Measurements from ENCODE around the gene ZSWIM9.

Gene ZSWIM9

DNA sequence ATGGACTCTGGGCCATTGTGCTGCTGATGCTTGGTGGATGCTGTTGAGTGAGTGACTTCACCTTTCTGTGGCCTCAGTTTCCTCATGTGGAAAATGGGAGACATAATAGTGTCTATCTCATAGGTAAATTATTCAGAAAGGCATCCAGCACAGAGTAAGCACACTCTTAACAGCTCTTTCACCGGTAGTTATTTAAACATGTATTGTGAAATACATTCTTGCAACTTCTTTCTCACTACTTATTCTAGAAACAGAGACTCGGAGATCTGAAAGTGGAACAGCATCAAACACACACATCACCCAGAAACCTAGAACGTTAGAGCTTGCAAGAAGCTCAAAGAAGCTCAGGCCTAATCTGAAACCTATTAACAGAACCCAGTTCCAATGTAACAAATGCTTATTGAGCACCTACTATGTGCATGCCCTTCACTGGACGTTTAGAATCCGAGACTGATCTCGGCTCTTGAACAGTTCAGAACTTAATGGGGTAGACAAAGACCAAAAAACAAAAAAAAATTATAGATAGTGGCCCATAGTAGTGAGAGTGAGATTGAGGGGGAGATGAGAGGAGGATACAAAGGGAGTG lies 4.1 kb downstream of the ZSWIM9 start:
- DNase-seq: no peak

DNA sequence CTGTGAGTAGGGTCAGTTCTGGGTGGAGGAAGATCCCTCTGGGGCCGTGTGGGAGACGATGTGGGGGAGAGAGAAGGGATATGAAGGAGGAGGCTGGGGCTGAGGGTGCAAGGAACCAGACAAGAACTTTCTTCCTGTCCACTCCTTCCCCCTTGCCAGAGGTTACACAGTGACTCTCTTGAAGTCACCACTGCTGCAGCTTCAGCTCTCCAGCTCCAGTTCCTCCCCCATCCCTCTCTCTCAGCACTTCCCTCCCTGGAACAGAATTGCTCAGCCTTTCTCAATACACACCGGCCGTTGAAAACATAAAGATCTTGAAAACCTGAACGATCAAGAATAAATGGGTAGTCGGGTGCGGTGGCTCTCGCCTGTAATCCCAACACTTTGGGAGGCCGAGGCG lies 5.1 kb downstream of the ZSWIM9 start:
- DNase-seq: no peak

DNA sequence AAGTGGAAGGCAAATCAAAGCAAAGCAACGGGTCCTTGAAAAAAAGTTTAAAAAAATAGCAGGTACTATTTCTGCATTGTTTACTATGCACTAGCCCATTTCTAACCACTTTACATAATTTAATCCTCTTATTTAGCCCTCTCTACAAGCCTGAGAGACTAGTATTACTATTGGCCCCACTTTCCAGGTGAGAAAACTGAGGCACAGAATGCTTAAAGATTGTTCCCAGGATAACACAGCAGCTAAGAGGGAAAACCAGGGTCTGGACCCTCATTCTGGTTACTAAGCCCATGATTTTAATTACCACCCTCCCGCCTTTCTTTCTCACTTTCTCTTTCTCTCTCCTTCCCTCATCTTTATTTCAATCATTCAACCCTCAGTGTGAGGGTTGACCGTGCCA lies 5.7 kb downstream of the ZSWIM9 start:
- no peak for DNase-seq

DNA sequence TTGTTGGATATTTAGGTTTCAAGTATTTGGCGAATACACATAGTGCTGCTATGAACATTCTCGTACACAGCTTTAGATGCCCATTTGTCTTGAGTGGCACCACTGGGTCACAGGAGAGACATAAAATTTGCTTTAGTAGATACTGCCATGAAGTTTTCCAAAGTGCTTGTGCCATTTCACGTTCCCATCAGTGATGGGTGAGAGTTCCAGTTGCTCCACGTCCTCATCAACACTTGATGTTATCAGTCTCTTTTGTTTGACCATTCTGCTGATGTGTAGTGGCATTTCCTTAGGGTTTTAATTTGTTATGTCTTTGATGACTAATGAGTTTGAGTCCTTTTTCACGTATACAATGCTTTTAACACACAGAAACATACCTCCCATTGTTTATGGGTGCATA lies 11.0 kb downstream of the ZSWIM9 start:
- DNase-seq: no peak

DNA sequence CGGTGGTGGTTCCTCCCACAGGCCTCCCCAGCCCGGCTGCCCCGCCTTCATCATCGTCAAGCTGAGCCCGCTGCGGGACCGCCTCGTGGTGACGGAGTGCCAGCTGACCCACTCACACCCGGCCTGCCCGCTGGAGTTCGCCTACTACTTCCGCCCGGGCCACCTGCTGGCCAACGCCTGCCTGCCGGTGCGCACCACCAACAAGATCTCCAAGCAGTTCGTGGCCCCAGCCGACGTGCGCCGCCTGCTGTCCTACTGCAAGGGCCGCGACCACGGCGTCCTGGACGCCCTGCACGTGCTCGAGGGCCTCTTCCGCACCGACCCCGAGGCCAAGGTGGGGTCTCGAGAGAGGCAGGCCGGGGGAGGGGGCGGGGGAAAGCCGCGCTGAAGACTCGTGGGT lies 12.0 kb downstream of the ZSWIM9 start:
- DNase-seq: no peak

DNA sequence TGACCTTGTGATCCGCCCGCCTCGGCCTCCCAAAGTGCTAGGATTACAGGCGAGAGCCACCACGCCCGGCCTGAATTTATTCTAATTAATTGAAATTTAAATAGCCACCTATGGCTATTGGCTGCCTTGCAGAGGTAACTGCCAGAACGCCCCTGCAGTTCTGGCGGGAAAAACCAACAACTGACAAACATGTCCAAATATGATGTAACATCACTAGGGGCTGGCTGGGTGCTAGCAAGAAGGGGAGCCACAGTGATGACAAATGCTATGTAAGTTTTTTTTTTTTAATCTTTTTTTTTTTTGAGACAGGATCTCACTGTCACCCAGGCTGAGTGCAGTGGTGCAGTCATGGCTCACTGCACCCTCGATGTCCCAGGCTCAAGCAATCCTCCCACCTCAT lies 12.9 kb downstream of the ZSWIM9 start:
- no peak for DNase-seq

DNA sequence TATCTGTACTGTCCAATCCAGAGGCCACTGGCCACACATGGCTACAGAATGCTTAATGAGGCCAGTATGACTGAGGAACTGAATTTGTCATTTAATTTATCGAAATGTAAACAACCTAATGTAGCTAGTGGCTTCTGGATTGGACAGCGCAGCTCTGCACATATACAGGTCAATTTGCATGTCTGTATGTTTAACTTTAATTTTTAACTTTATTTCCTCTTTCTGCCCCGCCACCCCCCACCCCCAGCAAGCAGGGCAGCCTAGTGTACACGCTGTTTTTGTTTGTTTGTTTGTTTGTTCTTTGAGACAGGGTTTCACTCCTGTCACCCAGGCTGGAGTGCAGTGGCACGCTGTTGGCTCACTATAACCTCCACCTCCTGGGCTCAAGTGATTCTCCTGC lies 15.5 kb downstream of the ZSWIM9 start:
- DNase-seq: no peak

DNA sequence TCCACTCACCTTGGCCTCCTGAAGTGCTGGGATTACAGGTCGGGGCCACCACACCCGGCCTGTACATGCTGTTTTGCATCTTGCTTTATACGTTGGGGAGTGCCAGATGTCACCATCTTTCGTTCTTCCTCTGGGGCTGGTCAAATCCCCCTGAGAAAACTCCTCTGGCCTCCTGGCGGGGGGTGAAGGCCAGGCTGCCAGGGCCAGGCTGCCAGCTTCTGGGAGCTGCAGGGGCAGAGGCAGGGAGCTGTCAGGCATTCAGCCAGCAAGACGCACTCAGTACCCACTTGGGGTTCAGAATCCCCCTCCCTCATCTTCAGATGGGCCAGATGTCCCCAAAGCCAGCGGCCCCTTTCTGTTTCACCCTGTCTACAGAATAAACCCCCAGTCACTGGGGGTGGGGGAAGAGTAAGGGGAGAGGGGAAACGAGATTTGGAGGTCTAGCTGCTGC lies 16.1 kb downstream of the ZSWIM9 start:
- DNase-seq: no peak

DNA sequence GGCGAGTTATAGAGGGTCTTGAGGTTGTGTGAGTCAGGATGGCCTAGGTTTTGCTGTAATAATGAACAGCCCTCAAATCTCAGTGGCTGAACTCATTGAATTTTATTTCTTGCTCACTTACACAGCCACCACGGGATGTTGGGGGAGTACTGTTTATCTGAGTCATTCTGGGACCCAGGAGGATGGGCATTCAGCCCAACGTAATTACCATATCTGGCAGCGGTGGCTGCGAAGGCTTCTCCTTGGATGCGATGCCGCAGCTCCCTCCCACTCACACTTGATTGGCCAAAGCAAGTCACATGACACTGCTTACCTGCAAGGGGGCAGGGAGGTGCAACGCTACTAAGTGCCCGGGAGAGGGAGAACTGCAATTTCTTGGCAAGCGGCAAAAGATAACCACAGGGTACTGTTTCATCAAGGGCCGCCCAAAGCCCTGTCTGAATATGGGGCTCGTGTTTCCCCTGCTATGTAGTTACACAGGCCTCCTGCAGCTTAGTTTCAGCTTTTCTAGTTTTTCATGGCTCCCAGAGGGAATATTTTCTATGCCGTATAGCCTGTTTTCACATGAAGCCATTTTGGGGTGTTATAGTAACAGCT lies 19.9 kb downstream of the ZSWIM9 start:
- peak in 44 of 56 donors; percentile 5 to 75 (median 27) for DNase-seq

DNA sequence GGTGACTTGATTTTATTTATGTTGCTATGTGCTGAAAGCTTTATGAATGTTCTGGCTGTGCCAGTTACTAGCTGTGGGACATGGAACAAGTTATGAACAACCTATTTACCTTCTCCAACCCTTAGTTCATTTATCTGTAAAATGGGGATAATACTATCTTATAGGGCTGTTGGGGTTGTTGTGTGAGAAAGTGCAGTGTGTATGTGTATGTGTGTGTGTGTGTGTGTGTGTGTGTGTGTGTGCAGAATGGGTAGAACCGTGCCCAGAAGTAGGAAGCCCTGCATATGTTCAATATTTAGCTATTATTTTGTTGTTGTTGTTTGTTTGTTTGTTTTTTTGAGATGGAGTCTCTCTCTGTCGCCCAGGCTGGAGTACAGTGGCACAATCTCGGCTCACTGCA lies 20.4 kb downstream of the ZSWIM9 start:
- DNase-seq: no peak

DNA sequence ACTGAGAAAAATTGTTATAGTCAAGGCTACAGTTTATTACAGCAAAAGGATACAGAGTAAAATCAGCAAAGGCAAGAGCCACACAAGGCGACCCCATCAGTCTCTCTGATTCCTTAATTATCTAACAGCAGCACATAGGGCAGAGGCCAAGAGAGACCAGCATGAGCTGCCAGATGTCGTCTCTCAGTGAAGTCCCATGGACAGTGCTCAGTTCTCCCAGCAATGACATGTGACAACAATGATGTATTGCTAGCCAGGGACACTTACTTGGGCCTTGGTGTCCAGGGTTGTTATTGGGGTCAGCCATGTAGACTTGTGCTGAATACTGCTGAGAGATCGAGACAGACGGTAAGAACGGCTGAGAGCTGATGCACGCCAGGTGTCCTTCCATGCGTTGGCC lies 22.3 kb downstream of the ZSWIM9 start:
- peak in 4 of 56 donors; percentile 3 to 12 (median 6) for DNase-seq

DNA sequence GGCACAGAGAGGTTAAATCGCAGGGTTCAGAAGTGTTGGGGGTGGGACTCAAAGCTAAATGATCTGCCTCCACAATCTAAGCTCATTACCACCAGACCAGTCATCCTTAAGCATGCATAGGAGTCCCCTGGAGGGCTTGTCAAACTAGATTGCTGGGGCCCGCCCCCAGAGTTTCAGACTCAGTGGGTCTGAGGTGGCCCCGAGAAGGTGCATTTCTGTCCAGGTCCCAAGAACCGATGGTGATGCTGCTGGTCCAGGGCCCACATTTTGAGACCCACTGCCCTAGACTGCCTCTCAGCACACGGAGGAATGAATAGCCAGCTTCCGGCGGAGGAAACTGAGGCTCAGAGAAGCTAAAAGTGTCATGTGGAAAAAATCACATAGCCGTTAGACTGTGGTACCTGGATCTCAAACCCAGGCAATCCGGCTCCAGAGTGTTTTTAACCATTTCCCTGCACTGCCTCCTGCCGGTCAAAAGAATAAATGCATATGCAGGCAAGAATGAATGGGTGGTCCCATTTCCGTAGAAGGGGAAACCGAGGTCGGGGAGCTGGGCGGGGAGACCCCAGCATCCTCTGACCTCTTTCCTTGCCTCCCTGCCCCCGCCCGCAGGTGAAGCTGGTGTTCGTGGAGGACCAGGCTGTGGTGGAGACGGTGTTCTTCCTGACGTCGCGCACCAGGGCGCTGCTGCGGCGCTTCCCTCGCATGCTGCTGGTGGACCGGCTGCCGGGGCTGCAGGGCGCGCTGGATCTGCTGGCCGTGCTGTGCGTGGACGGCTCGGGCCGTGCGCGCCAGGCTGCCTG lies 23.8 kb downstream of the ZSWIM9 start:
- no peak for DNase-seq

DNA sequence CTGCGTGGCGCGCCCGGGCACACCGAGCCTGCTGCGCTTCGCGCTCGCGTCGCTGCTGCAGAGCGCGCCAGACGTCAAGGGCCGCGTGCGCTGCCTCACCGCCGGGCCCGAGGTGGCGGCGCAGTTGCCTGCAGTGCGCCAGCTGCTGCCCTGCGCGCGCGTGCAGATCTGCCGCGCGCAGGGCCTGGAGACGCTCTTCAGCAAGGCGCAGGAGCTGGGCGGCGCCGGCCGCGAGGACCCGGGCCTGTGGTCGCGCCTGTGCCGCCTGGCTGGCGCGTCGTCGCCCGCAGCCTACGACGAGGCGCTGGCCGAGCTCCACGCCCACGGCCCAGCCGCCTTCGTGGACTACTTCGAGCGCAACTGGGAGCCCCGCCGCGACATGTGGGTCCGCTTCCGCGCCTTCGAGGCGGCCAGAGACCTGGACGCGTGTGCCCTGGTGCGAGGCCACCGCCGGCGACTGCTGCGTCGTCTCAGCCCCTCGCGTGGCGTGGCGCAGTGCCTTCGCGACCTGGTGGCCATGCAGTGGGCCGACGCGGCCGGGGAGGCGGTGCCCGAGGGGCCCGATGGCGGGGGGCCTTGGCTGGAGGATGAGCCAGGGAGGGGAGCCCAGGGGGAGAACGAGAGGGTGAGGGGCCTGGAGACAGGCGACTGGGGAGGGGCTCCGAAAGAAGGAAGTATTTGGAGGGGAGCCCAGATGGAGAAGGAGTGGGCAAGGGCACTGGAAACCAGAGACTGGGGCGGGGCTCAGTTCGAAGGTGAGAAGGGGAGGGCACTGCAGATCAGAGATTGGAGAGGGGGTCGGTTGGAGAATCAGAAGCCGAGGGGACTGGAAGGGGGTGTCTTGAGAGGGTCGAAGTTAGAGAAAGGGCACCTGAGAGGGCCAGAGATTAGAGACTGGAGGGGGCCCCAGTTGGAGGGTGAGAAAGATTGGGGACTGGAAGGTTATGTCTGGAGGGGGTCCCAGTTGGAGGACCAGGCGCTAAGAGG lies 24.7 kb downstream of the ZSWIM9 start:
- DNase-seq: no peak

DNA sequence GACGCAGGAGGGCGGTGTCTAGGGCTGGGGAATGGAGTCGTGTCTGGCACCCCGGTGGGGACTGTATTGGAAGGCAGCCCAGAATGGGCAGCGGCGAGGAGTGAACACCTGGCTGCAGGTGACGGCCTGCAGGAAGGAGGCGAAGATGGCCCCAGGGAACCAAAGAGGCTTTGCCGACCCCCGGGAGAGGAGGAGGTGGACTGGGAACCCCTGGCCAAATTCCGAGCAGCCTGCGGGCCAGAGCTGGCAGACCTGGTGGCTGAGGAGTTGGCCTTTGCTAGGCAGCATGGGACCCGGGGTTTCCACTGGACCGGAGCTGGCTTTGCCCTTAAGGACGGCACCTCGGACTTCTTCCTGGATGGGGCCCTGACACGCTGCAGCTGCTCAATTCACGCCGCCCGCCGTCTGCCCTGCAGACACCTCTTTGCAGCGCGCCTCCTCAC lies 25.9 kb downstream of the ZSWIM9 start:
- DNase-seq: no peak

DNA sequence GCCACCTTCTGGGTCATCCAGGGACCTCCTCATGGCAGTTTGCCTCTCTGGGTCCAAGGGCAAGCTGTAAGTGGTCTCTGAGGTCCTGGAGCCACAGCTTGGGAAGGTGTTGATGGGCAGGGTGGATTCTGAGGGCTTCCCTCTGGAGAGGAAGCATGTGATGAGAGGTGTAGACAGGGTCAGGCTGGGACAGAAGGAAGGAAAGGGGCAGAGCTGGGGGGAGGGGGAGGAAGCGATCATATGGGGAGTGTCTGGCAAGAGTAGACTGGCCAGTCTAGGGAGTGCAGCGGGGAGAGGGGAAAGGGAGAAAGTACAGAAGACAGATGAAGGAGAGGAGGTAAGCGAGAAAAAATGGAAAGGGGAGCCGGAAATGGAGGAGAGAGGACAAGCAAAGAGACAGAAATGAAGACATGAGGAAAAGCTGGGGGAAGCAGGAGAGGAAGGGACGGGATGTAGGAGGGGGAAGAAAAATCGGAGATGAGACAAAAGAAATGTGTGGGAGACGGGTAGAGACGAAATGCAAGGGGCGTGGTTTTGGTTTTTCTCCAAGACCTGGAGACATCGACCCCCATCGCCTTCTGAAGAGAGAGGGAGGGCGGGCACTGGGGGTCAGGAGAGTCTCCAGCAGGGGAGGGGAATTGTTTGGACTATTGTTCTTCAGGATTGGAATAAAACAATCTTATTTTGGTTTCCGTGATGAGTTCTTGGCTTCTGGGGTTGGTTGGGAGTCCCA lies 26.6 kb downstream of the ZSWIM9 start:
- no peak for DNase-seq

DNA sequence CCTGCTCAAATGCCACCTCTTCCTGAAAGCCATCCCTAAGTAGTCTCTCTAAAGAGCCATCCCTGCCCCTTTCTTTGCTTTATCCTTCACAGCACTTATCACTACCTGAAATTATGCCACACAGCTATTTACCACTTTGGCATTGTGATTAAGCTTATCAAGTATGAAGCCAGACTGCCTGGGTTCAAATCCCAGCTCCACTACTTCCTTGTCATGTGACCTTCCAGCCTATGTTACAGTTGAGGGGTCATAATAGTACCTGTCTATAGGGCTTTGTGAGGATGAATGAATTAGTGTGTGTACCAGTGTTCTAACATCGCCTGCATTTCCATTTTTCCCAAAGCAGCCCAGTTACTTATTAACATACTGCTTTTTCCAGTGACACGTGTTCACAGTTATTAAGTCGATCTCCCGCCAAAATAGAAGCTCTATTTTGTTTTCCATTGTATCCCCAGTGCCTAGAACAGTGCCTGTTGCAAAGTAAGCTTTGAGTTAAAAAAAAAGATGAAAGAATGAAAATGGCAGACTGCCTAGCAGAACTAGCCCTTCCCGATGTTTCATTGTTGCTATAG lies 32.8 kb downstream of the ZSWIM9 start:
- no peak for DNase-seq

DNA sequence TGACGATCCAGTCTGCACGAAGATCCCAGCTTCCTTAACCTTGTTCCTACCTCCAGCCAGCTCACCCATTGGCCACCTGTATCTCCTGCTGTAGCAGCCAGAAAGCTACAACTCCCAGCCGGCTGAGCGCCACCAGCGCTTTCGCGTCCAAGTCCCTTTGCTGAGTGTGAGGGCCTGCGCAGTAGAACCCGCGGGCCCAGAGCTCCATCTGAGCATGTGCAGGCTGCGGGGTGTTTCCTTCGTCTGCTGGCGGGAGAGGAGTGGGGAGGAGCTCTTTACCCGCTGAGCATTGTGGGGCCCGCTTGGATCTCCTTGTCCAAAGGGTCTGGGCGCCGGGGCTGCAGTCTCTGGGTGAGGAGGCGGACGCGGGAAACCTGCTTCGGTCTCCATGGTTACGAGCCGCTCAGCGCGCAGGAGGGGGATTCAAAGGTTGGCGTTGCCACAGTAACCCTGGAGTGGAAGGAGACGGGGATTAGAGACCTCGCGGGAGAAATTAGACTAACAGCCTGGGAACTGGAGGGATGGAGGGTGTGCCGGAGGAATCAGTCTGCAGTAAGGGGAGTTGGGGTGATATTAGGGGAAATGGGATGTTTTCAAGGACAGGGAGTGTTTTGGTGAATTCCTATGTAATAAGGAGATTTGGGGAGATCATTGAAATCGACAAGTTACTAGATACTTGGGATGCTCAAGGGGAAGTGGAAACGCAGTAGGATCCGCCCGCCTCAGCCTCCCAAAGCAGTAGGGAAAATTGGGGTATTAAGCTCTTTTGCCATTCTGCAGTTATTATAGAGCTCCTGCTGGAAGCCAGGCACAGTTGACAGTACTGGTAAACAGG lies 33.5 kb downstream of the ZSWIM9 start:
- DNase-seq: peak; percentile 75 to 98 (median 96)

DNA sequence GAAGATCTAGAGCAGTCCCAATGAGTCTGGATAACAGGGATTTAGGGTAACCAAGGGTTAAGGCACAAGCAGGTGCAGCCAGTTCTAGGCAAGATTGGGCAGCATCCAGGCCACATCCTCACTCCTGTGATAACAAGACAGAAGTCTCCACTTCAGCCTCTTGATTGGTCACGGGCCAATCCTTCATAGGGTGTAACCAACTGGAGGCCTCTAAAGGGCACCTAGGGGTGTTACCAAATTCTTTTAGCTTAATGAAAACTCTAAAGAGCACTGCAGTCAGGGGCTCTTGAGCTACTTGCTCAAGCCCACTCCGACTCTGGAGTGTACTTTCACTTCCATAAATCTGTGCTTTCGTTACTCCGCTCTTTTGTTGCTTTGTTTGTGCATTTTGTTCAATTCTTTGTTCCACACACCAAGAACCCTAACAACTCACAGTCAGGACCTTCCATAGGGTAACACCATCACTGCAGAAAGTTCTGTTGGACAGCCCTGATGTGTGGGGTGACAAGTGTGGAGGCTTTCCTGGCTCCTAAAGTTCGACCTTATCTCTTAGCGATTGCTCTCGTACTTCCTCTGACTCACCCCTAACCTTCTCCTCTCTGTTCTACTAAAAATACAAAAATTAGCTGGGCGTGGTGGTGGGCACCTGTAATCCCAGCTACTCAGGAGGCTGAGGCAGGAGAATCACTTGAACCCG lies 36.1 kb downstream of the ZSWIM9 start:
- no peak for DNase-seq

DNA sequence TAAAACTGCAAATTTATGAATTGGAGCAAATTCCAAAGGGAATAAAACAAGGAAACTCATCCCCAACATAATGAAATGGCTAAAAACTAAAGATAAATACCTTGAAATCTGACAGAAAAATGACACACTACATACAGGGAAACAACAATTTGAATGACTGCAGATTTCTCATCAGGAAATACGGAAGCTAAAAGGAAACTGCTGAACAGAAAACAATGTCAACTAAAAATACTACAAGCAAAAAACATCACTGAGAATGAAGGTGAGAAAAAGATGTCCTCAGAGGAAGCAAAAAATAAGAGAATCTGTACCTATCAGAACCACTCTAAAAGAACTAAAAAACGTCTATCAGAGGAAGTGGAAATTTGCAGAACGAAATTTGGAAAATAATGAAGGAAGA lies 39.5 kb downstream of the ZSWIM9 start:
- DNase-seq: no peak
